Ovary (tissue), 10 donors: ENCODE data around the gene CFAP251. TPM values are rescaled to one million over a fixed set of nuclear protein-coding genes. Genes with fewer than 3 reads are reported as not detected.
"Not testable (repeated sequence)": the region's sequence is repeated elsewhere in the genome, so short reads cannot be mapped to it uniquely, and the experiment has no call there.

Source experiments
- DNase-seq, 5 donors: peaks; one replicate each; pipeline ENCODE4 v3.0.0-alpha.2; 2019 to 2020
- H3K27ac ChIP-seq, 2 donors: fragments of 200-600 bp; one replicate each; pipeline versions ENCODE4 v1.5.1 to v1.8.0; 2019 to 2022
- H3K27me3 ChIP-seq: fragments of 200-600 bp; one replicate; pipeline ENCODE4 v1.8.0; 2022
- H3K36me3 ChIP-seq: fragments of 200-600 bp; sonication (generic); one replicate; pipeline ENCODE4 v1.5.1; 2019
- H3K4me1 ChIP-seq: one replicate; pipeline ENCODE4 v1.8.1; 2013; ENCODE audit warnings: mild to moderate bottlenecking, moderate library complexity; ENCODE audit not compliant: insufficient read depth
- H3K4me3 ChIP-seq: fragments of 200-600 bp; sonication (generic); one replicate; pipeline ENCODE4 v1.5.1; 2017
- H3K9me3 ChIP-seq, 2 donors: fragments of 200-600 bp in 1 of 2; sonication (generic) in 1 of 2; one replicate each; pipeline versions ENCODE4 v1.5.1 to v1.8.1; 2013 to 2019; ENCODE audit warnings: mild to moderate bottlenecking in 1 of 2, moderate library complexity in 1 of 2
- EP300 ChIP-seq: sonication (generic); formaldehyde crosslinking; IDR thresholded peaks from one replicate; pipeline ENCODE4 v1.6.1; 2017; ENCODE audit warnings: antibody characterized with exemption
- POLR2A ChIP-seq: fragments of 450-650 bp; IDR thresholded peaks from one replicate; pipeline ENCODE4 v1.6.1; 2017; ENCODE audit warnings: antibody characterized with exemption, mild to moderate bottlenecking, moderate library complexity
- WGBS, 3 donors: extraction: QIAGEN DNeasy Blood & Tissue Kit in 1 of 3; methylation state at CpG; one replicate each; pipeline versions ENCODE4 v1.1.5 to v1.1.7; 2013 to 2017; 5-methylcytosine and 5-hydroxymethylcytosine counted together
- intact Hi-C, 4 donors: fragments of 100-400 bp; cut with DNase I; formaldehyde crosslinking; loops; one replicate each; pipeline versions ENCODE4 v1.11.0 to v1.15.1; 2022 to 2023
- long read RNA-seq, 3 donors: library from polyadenylated mRNA in 2 of 3; unstranded in 2 of 3; transcript quantifications; one replicate each; pipeline ENCODE4 v2.0.0 and lab custom pipeline, GENCODE V29; 2021 to 2026
- polyA plus RNA-seq, 2 donors: library from polyadenylated mRNA; stranded (reverse); fragments of 200-250 nt in 1 of 2; fragments of 350-450 nt in 1 of 2; fragmentation: Illumina TruSeq in 1 of 2; extraction: RNeasy Lipid Tissue Mini Kit (QIAGEN cat#74804) in 1 of 2; gene quantifications; one replicate each; pipeline ENCODE4 v1.2.3, GENCODE V29; 2013 to 2014
- total RNA-seq, 7 donors: library from RNA; depleted of rRNA in 2 of 7; stranded (reverse); fragments of >200 nt in 2 of 7; fragmentation: NEBNext Ultra II Directional in 3 of 7; extraction: Animal tissue kit (Norgen Biotek cat#: 25700) in 3 of 7; gene quantifications; one replicate each; pipeline versions ENCODE4 v1.1.0 to v1.2.4, GENCODE V29; 2016 to 2023
- TF ChIP-seq, protein P1 (sequence below), 3 donors: fragments of 450-650 bp in 2 of 3; fragments of 200-600 bp in 1 of 3; IDR thresholded peaks; one replicate each; pipeline versions ENCODE4 v1.5.1 to v1.8.0; 2016 to 2022; ENCODE audit warnings: antibody characterized with exemption in 3 of 3, mild to moderate bottlenecking in 1 of 3
- donor health status: DM: no; HTN: no; CAD: no; lungs with moderate emphysema.
- donor health status: DM: no; HTN: no; CAD: no.
- donor health status: Bipolar disorder and iron deficiency.
- donor health status: DM: yes; HTN: yes; CAD: no.
- donor health status: DM: no; HTN: no; CAD: no.
- donor health status: DM: yes; HTN: yes; CAD: no.

CFAP251 gene, protein sequence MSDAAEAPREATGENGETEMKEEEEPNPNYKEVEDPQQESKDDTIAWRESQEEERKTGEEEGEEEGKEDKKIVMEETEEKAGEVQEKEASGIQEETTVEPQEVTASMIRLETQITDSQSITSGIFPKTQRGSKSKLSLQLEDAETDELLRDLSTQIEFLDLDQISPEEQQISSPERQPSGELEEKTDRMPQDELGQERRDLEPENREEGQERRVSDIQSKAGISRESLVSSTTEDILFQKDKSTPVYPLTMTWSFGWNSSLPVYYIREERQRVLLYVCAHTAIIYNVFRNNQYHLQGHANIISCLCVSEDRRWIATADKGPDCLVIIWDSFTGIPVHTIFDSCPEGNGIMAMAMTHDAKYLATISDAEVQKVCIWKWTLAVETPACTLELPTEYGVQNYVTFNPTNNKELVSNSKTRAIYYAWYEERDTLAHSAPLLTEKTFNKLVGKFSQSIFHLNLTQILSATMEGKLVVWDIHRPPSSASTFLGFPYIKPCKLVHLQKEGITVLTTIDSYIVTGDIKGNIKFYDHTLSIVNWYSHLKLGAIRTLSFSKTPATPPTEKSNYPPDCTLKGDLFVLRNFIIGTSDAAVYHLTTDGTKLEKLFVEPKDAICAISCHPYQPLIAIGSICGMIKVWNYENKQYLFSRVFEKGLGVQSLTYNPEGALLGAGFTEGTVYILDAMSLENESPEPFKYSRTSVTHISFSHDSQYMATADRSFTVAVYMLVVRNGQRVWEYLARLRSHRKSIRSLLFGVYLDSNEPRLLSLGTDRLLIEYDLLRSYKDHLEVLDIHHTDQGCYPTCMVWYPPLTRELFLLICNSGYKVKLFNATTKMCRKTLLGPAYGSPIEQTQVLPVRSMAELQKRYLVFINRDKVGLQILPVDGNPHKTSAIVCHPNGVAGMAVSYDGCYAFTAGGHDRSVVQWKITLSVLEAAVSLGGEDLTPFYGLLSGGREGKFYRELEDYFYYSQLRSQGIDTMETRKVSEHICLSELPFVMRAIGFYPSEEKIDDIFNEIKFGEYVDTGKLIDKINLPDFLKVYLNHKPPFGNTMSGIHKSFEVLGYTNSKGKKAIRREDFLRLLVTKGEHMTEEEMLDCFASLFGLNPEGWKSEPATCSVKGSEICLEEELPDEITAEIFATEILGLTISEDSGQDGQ
- total RNA-seq (10 to 100 TPM in 1 of 7 donors, 1 to 10 TPM in 6; 2.7 to 28.7 (median 8.2) TPM), polyA plus RNA-seq (1 to 10 TPM; 1.2 to 5.5 TPM)
- long read RNA-seq, donor 1, partial matches to known transcripts = 6 of 14 reads
- long read RNA-seq, donor 1, other reads (novel, unspliced or antisense) = 8 of 14 reads
- long read RNA-seq, donor 2 = 0 reads
- long read RNA-seq, donor 3, partial matches to known transcripts = 3 of 12 reads
- long read RNA-seq, donor 3, other reads (novel, unspliced or antisense) = 9 of 12 reads

DNA sequence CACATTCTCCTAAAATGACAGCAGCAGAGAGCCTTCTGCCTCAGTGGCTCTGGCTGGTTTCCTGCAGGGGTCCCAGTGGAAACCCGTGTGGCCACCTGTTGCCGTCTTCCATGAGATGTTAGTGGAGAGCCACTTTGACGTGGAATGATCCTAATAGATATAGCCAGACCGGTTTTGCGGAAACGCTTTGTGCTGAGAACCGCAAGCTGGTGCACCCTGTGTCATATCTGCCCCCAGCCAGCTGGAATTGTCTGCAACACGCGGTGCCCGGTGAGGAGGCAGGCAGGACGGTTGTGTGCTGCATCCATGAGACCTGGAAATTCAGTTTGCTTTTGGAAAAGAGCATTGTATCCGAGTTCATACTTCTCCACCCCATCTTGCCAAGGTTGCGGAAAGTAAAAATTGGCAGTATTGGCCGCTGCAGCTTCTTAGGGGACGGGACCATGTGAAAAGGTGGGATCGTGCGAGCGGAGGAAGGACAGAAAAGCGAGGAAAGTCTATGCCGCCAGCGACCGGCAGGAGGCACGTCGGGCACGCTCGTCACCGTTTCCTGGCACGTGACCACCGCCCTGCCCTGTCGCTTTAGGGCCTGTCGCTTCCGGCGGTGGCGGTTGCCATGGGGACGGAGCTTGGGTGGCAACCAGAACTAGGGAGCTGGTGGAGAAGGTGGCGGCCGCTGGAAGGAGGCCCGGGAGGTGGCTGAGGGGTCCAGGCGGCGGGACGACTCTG lies at the start of gene CFAP251:
Gene CFAP251 (plus strand): TSS at position 643 of the 729 bp plus-strand sequence. CDS start 2,714 bp downstream, outside the sequence.
- intact Hi-C loops = no loop called here
- DNase-seq = peak; percentile 30 to 74 (median 69)
- no peaks in the 10 kb centered on the region for H3K4me1 ChIP-seq
- TF ChIP-seq, protein P1, sequence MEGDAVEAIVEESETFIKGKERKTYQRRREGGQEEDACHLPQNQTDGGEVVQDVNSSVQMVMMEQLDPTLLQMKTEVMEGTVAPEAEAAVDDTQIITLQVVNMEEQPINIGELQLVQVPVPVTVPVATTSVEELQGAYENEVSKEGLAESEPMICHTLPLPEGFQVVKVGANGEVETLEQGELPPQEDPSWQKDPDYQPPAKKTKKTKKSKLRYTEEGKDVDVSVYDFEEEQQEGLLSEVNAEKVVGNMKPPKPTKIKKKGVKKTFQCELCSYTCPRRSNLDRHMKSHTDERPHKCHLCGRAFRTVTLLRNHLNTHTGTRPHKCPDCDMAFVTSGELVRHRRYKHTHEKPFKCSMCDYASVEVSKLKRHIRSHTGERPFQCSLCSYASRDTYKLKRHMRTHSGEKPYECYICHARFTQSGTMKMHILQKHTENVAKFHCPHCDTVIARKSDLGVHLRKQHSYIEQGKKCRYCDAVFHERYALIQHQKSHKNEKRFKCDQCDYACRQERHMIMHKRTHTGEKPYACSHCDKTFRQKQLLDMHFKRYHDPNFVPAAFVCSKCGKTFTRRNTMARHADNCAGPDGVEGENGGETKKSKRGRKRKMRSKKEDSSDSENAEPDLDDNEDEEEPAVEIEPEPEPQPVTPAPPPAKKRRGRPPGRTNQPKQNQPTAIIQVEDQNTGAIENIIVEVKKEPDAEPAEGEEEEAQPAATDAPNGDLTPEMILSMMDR (IDR thresholded peaks at IDR 0.05) = peak in 1 of 3 donors; percentile 44
- no peak for TF ChIP-seq EP300
- H3K27ac ChIP-seq = no peak within 1 kb of the TSS
- no peaks in the 10 kb centered on the region for H3K36me3 ChIP-seq
- no peak within 1 kb of the TSS for H3K4me3 ChIP-seq
- H3K9me3 ChIP-seq = no peaks in the 10 kb centered on the region
- 65 to 74% (median 68%) methylated on average over 41 of the region's 41 CpGs for WGBS, 3 donors
- no peaks in the 10 kb centered on the region for H3K27me3 ChIP-seq

DNA sequence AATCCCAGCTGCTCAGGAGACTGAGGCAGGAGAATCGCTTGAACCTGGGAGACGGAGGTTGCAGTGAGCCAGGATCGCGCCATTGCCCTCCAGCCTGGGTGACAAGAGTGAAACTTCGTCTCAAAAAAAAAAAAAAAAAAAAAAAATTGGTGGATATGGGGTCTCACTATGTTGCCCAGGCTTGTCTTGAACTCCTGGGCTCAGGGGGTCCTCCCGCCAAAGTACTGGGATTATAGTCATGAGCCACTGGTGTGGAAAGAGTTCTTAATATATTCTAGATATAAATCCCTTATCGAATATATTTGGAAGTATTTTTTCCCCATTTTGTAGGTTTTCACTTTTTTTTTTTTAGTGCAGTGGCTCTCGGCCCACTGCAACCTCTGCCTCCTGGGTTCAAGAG lies 49.2 kb upstream of the CFAP251 start:
- H3K36me3 ChIP-seq, H3K4me3 ChIP-seq, H3K4me1 ChIP-seq, H3K27me3 ChIP-seq, H3K9me3 ChIP-seq, intact Hi-C loops, DNase-seq, H3K27ac ChIP-seq: not testable (repeated sequence)
- WGBS, 3 donors = 90 to 94% (median 92%) methylated on average over 8 of the region's 8 CpGs

DNA sequence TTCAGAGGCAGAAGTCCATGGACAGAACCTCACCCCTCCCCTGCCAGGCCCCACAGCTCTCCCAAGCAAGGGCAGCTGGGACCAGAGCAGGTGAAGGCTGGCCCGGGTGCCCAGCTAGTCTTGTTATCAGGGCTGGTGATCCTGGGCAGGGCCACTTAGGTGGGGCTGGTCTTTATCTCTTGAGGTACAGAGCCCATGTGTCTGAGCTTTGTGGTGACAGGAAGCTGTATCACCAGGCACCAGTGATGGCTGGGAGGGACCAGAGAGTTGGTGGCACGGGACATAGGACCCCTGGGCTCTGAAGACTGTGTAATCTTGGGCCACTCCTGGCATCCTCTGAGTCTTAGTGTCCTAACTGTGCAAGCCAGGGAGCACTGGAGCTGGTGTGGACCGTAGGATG lies 46.9 kb upstream of the CFAP251 start:
- intact Hi-C loops = loop anchor here in 1 of 4 donors (10.0 kb wide), 1 partner anchor 47 kb away; no protein-coding TSS in a partner anchor
- no peak overlapping the region for H3K4me3 ChIP-seq
- WGBS, 3 donors = 73 to 89% (median 75%) methylated on average over 3 of the region's 3 CpGs
- no peaks in the 10 kb centered on the region for H3K4me1 ChIP-seq
- TF ChIP-seq, protein P1 (IDR thresholded peaks at IDR 0.05) = no peak
- TF ChIP-seq EP300 (no peak), POLR2A (no peak)
- H3K36me3 ChIP-seq = no peaks in the 10 kb centered on the region
- no peaks in the 10 kb centered on the region for H3K27me3 ChIP-seq
- no peak for DNase-seq
- H3K27ac ChIP-seq = no peak overlapping the region
- H3K9me3 ChIP-seq = no peaks in the 10 kb centered on the region

DNA sequence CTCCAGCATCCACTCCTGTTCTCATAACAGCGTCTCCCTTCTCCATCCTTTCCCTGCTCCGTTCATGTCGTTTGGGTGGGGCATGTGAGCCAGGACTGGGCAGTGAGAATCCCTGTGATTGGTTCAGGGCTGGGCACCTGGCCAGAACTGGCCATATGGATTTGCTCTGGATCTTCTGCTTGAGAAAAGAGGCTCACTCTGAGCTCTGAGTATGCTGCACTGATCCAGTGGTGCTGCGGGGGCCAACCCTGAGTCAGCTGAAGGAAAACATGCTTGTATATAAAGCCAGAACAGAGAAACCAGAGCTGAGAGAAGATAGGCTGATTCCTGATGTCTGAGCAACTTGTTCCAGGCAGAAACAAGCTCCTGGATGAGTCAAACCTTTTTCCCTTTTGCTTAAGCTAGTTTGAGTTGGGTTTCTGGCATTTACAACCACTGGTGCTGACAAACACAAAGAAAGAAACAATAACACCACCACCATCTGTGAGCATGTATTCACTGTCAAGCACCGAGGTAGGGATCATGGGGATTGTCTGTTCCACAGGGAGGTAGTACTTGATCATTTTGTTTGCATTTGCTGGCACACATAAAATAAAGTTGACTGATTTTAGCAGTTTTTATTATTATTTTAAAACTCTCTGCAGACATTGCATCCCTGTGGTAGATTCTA lies 45.7 kb upstream of the CFAP251 start:
- Histone ChIP-seq H3K36me3 (no peaks in the 10 kb centered on the region), H3K27ac (no peak overlapping the region)

More for the DNA sequence above, 45.7 kb upstream of the CFAP251 start:
- Histone ChIP-seq H3K9me3 (no peaks in the 10 kb centered on the region), H3K27me3 (no peaks in the 10 kb centered on the region), H3K4me1 (no peaks in the 10 kb centered on the region), H3K4me3 (no peak overlapping the region)
- TF ChIP-seq POLR2A = no peak
- WGBS, 3 donors = 8 to 9% (median 8%) methylated on average over 5 of the region's 5 CpGs
- DNase-seq = peak; percentile 43 to 83 (median 66)
- intact Hi-C loops = loop anchor here in 1 of 4 donors (10.0 kb wide), 1 partner anchor 48 kb away; no protein-coding TSS in a partner anchor
